ENCODE measurements around the gene VIPR1. TPM values are rescaled to one million over a fixed set of nuclear protein-coding genes. Genes with fewer than 3 reads are reported as not detected.

Gene VIPR1

Small RNA genes lying within 50 kb of the gene (small RNA-seq; reads per million reads assigned to genes)
- not detected for gene AC092047.1 (ENCODE audit: insufficient read depth)
